GM12878 (cell line): ENCODE measurements around the gene ADAMTS7. TPM values are rescaled to one million over a fixed set of nuclear protein-coding genes. Genes with fewer than 3 reads are reported as not detected.

ENCODE experiments used
- ATAC-seq: fragments of 200-7000 bp; cut with Tn5 transposase; 3 replicates; pipeline ENCODE4 v1.9.1; 2020; ENCODE audit warnings: mild to moderate bottlenecking, moderate library complexity
- BruUV-seq: library from RNA; stranded (reverse); fragments of 400-500 nt; replicated peaks from 2 replicates; lab custom pipeline; 2021; lab: Mats Ljungman, UMichigan
- CTCF ChIA-PET: fragments of 300-600 bp; sonication (Branson Sonifier 250); formaldehyde crosslinking; extraction: SDS; loops from one replicate; lab custom pipeline; 2021; ENCODE audit warnings: inconsistent platforms; lab: Yijun Ruan, JAX
- POLR2A ChIA-PET: fragments of 350-600 bp; formaldehyde crosslinking; extraction: SDS; loops from one replicate; lab custom pipeline; 2021; ENCODE audit warnings: inconsistent platforms; lab: Charles Lee
- RAD21 ChIA-PET: fragments of 300-600 bp; sonication (Branson Sonifier 250); formaldehyde crosslinking; loops from one replicate; lab custom pipeline; 2023; ENCODE audit warnings: antibody characterized with exemption; ENCODE audit not compliant: unreplicated experiment; lab: Charles Lee
- SMC1A ChIA-PET: fragments of 300-600 bp; sonication (Branson Sonifier 250); formaldehyde crosslinking; loops from one replicate; lab custom pipeline; 2023; ENCODE audit not compliant: unreplicated experiment, uncharacterized antibody; lab: Charles Lee
- DNase-seq: peaks from one replicate; pipeline ENCODE4 v3.0.0-alpha.2; 2011; ENCODE audit warnings: low read depth, low spot score
- FAIRE-seq: peaks from 3 replicates; lab custom pipeline; 2011; peaks lifted over from hg19 to GRCh38; lab: Jason Lieb, UNC
- H2AFZ ChIP-seq: 2 replicates; pipeline ENCODE4 v1.6.0; 2011; ENCODE audit warnings: low read depth, low read length, control low read depth; ENCODE audit not compliant: control insufficient read depth
- H3K27ac ChIP-seq: 2 replicates; pipeline ENCODE4 v1.5.1; 2011; ENCODE audit warnings: control low read depth; ENCODE audit not compliant: control insufficient read depth, insufficient read depth
- H3K27me3 ChIP-seq, 2 experiments: replicated peaks in 1 of 2; 2 replicates each; pipeline versions ENCODE4 v1.6.0 to v1.6.1; 2011; ENCODE audit warnings: low read length in 1 of 2; ENCODE audit not compliant: control insufficient read depth in 2 of 2, insufficient read depth in 2 of 2
- H3K36me3 ChIP-seq, 2 experiments: 2 replicates each; pipeline ENCODE4 v1.5.1; 2011; ENCODE audit warnings: low read length in 1 of 2; ENCODE audit not compliant: control insufficient read depth in 2 of 2, insufficient read depth in 2 of 2
- H3K4me1 ChIP-seq: 2 replicates; pipeline ENCODE4 v1.6.1; 2011; ENCODE audit warnings: mild to moderate bottlenecking, low read length, moderate library complexity, mixed read lengths; ENCODE audit not compliant: control insufficient read depth, insufficient read depth
- H3K4me2 ChIP-seq: 2 replicates; pipeline ENCODE4 v1.6.0; 2011; ENCODE audit warnings: control low read depth; ENCODE audit not compliant: control insufficient read depth, insufficient read depth
- H3K4me3 ChIP-seq: fragments of 200-600 bp; sonication (generic); 2 replicates; pipeline ENCODE4 v1.5.1; 2016
- H3K79me2 ChIP-seq: 2 replicates; pipeline ENCODE4 v1.6.0; 2011; ENCODE audit warnings: low read length; ENCODE audit not compliant: control insufficient read depth, insufficient read depth
- H3K9ac ChIP-seq: 2 replicates; pipeline ENCODE4 v1.8.0; 2011; ENCODE audit warnings: low read length, control low read depth, mixed read lengths; ENCODE audit not compliant: control insufficient read depth, insufficient read depth
- H3K9me3 ChIP-seq: replicated peaks from 3 replicates; pipeline ENCODE4 v1.5.1; 2011; ENCODE audit warnings: mild to moderate bottlenecking, low read length; ENCODE audit not compliant: control insufficient read depth, insufficient read depth
- H4K20me1 ChIP-seq: 2 replicates; pipeline ENCODE4 v1.6.0; 2011; ENCODE audit not compliant: control insufficient read depth, insufficient read depth
- CEBPB ChIP-seq, 2 experiments: fragments of 150-350 bp in 1 of 2; IDR thresholded peaks; 2 replicates each; pipeline ENCODE4 v1.6.1; 2012 to 2014; ENCODE audit warnings: low read depth in 2 of 2, low read length in 2 of 2, borderline replicate concordance in 1 of 2, inconsistent platforms in 1 of 2
- FOXK2 ChIP-seq: fragments of 450-650 bp; IDR thresholded peaks from 2 replicates; pipeline ENCODE4 v1.6.1; 2017; ENCODE audit warnings: mild to moderate bottlenecking, moderate library complexity
- IKZF1 ChIP-seq: fragments of 450-650 bp; conservative IDR thresholded peaks from 2 replicates; pipeline ENCODE4 v1.6.1; 2017; ENCODE audit warnings: antibody characterized with exemption, mild to moderate bottlenecking
- MXI1 ChIP-seq: fragments of 150-350 bp; IDR thresholded peaks from 2 replicates; pipeline ENCODE4 v1.6.1; 2011; ENCODE audit warnings: low read depth, mild to moderate bottlenecking, inconsistent platforms, low read length, improper control_type of control experiment
- NFIC ChIP-seq: IDR thresholded peaks from 2 replicates; pipeline ENCODE4 v1.6.1; 2012; ENCODE audit warnings: low read depth, mild to moderate bottlenecking, inconsistent platforms, low read length, moderate library complexity
- NR2F1 ChIP-seq: fragments of 450-650 bp; conservative IDR thresholded peaks from 2 replicates; pipeline ENCODE4 v1.6.1; 2017; ENCODE audit warnings: mild to moderate bottlenecking
- POU2F2 ChIP-seq: IDR thresholded peaks from 3 replicates; pipeline ENCODE4 v1.6.1; 2011; ENCODE audit warnings: low read depth, mild to moderate bottlenecking, low read length, borderline replicate concordance
- SIN3A ChIP-seq: IDR thresholded peaks from 2 replicates; pipeline ENCODE4 v1.6.1; 2012; ENCODE audit warnings: low read depth, low read length, improper control_type of control experiment
- TAF1 ChIP-seq: IDR thresholded peaks from 2 replicates; pipeline ENCODE4 v1.6.1; 2011; ENCODE audit warnings: mild to moderate bottlenecking, low read depth, low read length, borderline replicate concordance
- TBL1XR1 ChIP-seq: IDR thresholded peaks from 2 replicates; pipeline ENCODE4 v1.6.1; 2012; ENCODE audit warnings: low read depth, low read length, improper control_type of control experiment
- WGBS: methylation state at CpG from one replicate; pipeline ENCODE4 v1.1.6; 2016; ENCODE audit warnings: low lambda C conversion rate; ENCODE audit not compliant: insufficient replicate concordance, insufficient coverage; ENCODE audit errors: missing lambda C conversion rate; 5-methylcytosine and 5-hydroxymethylcytosine counted together
- in situ Hi-C: fragments of 300-500 bp; cut with MboI; formaldehyde crosslinking; loops from 9 replicates; pipeline ENCODE4 v1.14.3; 2018; ENCODE audit warnings: mixed read lengths
- intact Hi-C: fragments of 100-400 bp; cut with micrococcal nuclease; formaldehyde crosslinking; loops from one replicate; pipeline ENCODE4 v1.14.2; 2022; ENCODE audit not compliant: unreplicated experiment
- polyA plus RNA-seq, 11 experiments: library from polyadenylated mRNA; depleted of rRNA in 4 of 11; unstranded in 6 of 11; stranded (reverse) in 5 of 11; fragments of >200 nt; fragmentation: Nextera tagmentation in 4 of 11; fragmentation: Illumina TruSeq in 1 of 11; extraction: Ambion mirVana in 4 of 11; extraction: Trizol in 1 of 11; gene quantifications; 1 replicate in 1 of 11; 2 replicates in 10 of 11; pipeline versions ENCODE4 v1.2.1 to v1.2.3, GENCODE V29; 2011 to 2016; ENCODE audit warnings: inconsistent platforms in 2 of 11, missing spikeins in 2 of 11, low read depth in 1 of 11
- total RNA-seq, 4 experiments: library from RNA; depleted of rRNA in 3 of 4; stranded (reverse); fragments of >200 nt in 3 of 4; fragmentation: Illumina TruSeq in 1 of 4; extraction: Trizol in 1 of 4; gene quantifications; 2 replicates each; pipeline versions ENCODE4 v1.2.1 to v1.2.3, GENCODE V29; 2013 to 2021
- TF ChIP-seq, protein P1 (sequence below): IDR thresholded peaks from 2 replicates; pipeline ENCODE4 v1.6.1; 2012; ENCODE audit warnings: mild to moderate bottlenecking, low read depth, low read length
- TF ChIP-seq, protein P2 (sequence below): IDR thresholded peaks from 2 replicates; pipeline ENCODE4 v1.6.1; 2011; ENCODE audit warnings: borderline replicate concordance, low read depth, mild to moderate bottlenecking, moderate library complexity, mixed read lengths, low read length; ENCODE audit not compliant: insufficient read depth; ENCODE audit errors: extremely low read length

ADAMTS7 gene
- total and polyA plus RNA-seq, 10 of the 15 experiments (the other 5 are each of a cell fraction or from before 2014, with no cell fraction given), result 0.03 to 0.28 (median 0.06) TPM; not detected in 6

DNA sequence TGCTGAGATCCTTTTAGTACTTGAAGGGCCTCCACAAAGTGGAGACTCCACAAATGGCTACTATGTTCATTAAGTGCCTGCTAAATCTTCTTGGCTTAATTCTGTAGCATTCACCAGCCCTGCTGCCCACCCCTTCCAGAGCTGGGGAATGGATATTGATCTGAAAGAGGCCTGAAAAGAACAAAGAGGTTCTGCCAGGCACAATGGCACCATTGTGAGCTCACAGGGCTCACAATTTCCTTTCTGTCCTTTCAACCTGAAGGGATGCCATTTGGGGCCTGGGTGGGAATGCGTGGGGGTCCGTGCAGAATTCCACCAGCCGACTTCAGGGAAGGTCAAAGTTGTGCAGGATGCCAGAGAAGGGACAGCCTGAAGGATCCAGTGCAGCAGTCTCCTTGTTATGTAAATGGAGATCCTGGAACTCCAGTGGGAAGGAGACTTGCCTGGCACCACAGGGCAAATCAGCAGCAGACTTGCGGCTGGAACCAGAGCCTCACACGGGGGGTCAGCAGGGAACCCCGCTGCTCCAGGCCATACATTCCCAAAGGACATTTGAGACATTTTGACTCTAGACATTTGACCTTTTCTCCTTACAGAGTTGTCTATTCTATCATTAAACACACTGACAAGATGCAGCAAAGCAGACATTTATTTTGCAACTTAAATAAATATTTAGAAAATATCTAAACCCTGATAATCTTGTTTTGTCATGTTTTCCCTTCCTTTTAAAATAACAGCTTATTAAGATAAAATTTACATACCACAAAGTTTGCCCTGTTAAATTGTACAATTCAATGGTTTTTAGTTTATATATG is 39.9 kb upstream of the ADAMTS7 start:
- no peaks in the 10 kb centered on the region for H3K4me1 ChIP-seq
- no peak for TF ChIP-seq TAF1
- no peak for TF ChIP-seq TBL1XR1
- TF ChIP-seq, protein P1, sequence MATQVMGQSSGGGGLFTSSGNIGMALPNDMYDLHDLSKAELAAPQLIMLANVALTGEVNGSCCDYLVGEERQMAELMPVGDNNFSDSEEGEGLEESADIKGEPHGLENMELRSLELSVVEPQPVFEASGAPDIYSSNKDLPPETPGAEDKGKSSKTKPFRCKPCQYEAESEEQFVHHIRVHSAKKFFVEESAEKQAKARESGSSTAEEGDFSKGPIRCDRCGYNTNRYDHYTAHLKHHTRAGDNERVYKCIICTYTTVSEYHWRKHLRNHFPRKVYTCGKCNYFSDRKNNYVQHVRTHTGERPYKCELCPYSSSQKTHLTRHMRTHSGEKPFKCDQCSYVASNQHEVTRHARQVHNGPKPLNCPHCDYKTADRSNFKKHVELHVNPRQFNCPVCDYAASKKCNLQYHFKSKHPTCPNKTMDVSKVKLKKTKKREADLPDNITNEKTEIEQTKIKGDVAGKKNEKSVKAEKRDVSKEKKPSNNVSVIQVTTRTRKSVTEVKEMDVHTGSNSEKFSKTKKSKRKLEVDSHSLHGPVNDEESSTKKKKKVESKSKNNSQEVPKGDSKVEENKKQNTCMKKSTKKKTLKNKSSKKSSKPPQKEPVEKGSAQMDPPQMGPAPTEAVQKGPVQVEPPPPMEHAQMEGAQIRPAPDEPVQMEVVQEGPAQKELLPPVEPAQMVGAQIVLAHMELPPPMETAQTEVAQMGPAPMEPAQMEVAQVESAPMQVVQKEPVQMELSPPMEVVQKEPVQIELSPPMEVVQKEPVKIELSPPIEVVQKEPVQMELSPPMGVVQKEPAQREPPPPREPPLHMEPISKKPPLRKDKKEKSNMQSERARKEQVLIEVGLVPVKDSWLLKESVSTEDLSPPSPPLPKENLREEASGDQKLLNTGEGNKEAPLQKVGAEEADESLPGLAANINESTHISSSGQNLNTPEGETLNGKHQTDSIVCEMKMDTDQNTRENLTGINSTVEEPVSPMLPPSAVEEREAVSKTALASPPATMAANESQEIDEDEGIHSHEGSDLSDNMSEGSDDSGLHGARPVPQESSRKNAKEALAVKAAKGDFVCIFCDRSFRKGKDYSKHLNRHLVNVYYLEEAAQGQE, result no peak
- TF ChIP-seq SIN3A, result no peak
- TF ChIP-seq NFIC, result no peak
- TF ChIP-seq CEBPB (IDR thresholded peaks at IDR 0.05; ENCODE audit: borderline replicate concordance in 1 of 2, low read depth in 2 of 2, low read length in 2 of 2), result no peak
- TF ChIP-seq, protein P2, sequence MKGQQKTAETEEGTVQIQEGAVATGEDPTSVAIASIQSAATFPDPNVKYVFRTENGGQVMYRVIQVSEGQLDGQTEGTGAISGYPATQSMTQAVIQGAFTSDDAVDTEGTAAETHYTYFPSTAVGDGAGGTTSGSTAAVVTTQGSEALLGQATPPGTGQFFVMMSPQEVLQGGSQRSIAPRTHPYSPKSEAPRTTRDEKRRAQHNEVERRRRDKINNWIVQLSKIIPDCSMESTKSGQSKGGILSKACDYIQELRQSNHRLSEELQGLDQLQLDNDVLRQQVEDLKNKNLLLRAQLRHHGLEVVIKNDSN, result no peak
- no peak for TF ChIP-seq POU2F2
- TF ChIP-seq FOXK2, result no peak
- no peak for TF ChIP-seq MXI1
- TF ChIP-seq IKZF1, result no peak
- no peak for TF ChIP-seq NR2F1
- TF ChIP-seq, all 136 proteins: peak for 0
- H3K4me3 ChIP-seq, result no peak overlapping the region
- SMC1A ChIA-PET, result interaction anchor here (0.7 to 0.8 kb wide), 2 partner anchors 8 to 15 kb away, joined by 3 read pairs; no protein-coding TSS in a partner anchor
- no peak for FAIRE-seq
- in situ Hi-C loops, result no loop called here
- H3K9me3 ChIP-seq, result no peaks in the 10 kb centered on the region
- POLR2A ChIA-PET, result no interaction called here
- H3K27me3 ChIP-seq, result no peaks in the 10 kb centered on the region
- ATAC-seq, result no peak
- H3K9ac ChIP-seq, result no peak overlapping the region
- CTCF ChIA-PET, result interaction anchor here (0.6 to 1.5 kb wide), 4 partner anchors 9 to 661 kb away, joined by 3 to 8 read pairs (median 3); partner anchors contain the start of gene CTSH
- H3K79me2 ChIP-seq, result no peaks in the 10 kb centered on the region
- no peak overlapping the region for H3K4me2 ChIP-seq
- no peaks in the 10 kb centered on the region for H4K20me1 ChIP-seq
- DNase-seq, result no peak
- no TSS peak for BruUV-seq
- RAD21 ChIA-PET, result no interaction called here
- H3K36me3 ChIP-seq, result no peaks in the 10 kb centered on the region
- intact Hi-C loops, result no loop called here
- WGBS, result 48% methylated on average over 6 of the region's 6 CpGs
- H2AFZ ChIP-seq, result no peak overlapping the region
- no peak overlapping the region for H3K27ac ChIP-seq
